Measurements from ENCODE around the gene MED8. TPM values are rescaled to one million over a fixed set of nuclear protein-coding genes. Genes with fewer than 3 reads are reported as not detected.

MED8 gene
- total and polyA plus RNA-seq, 2 of the 13 experiments (the other 11 are each of a cell fraction or from before 2014, with no cell fraction given), result 16.9 to 77.4 TPM

- TF ChIP-seq PRDM10 (CRISPR knock-in tag; IDR thresholded peaks at IDR 0.05; ENCODE audit: low read depth), result no peak
- no peak for TF ChIP-seq ZNF572 (CRISPR knock-in tag; IDR thresholded peaks at IDR 0.05)
- TF ChIP-seq ZNF484 (CRISPR knock-in tag; IDR thresholded peaks at IDR 0.05; ENCODE audit: borderline replicate concordance, low read depth), result no peak
- no peak for TF ChIP-seq SOX6 (IDR thresholded peaks at IDR 0.05)
- peak; percentile 64; the same call in 1 of the 2 replicates for TF ChIP-seq SOX6 (CRISPR knock-in tag; IDR thresholded peaks at IDR 0.05)
- TF ChIP-seq ZNF282 (IDR thresholded peaks at IDR 0.05; ENCODE audit: partially characterized antibody), result no peak
- peak; percentile 54; the same call in 1 of the 2 replicates for TF ChIP-seq GFI1 (CRISPR knock-in tag; IDR thresholded peaks at IDR 0.05; ENCODE audit: borderline replicate concordance)
- no peak for TF ChIP-seq PBX2 (CRISPR knock-in tag; IDR thresholded peaks at IDR 0.05)
- TF ChIP-seq, protein P1, sequence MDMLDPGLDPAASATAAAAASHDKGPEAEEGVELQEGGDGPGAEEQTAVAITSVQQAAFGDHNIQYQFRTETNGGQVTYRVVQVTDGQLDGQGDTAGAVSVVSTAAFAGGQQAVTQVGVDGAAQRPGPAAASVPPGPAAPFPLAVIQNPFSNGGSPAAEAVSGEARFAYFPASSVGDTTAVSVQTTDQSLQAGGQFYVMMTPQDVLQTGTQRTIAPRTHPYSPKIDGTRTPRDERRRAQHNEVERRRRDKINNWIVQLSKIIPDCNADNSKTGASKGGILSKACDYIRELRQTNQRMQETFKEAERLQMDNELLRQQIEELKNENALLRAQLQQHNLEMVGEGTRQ (IDR thresholded peaks at IDR 0.05; ENCODE audit: low read depth, low read length), result no peak
- TF ChIP-seq, protein P1 (CRISPR knock-in tag; IDR thresholded peaks at IDR 0.05; ENCODE audit: borderline replicate concordance), result no peak
- TF ChIP-seq MBNL3 (CRISPR knock-in tag; conservative IDR thresholded peaks at IDR 0.05), result no peak
- no peak for TF ChIP-seq HES4 (CRISPR knock-in tag; IDR thresholded peaks at IDR 0.05; ENCODE audit: borderline replicate concordance)
- TF ChIP-seq CHD2 (IDR thresholded peaks at IDR 0.05; ENCODE audit: low read depth, low read length), result no peak
- no peak for TF ChIP-seq FOSL2 (CRISPR knock-in tag; IDR thresholded peaks at IDR 0.05)
- TF ChIP-seq NFIC (IDR thresholded peaks at IDR 0.05; ENCODE audit: low read length), result peak; percentile 32; the same call in 1 of the 2 replicates
- peak; percentile 92 for TF ChIP-seq CEBPG (CRISPR knock-in tag; IDR thresholded peaks at IDR 0.05)
- TF ChIP-seq ARID5B (CRISPR knock-in tag; IDR thresholded peaks at IDR 0.05), result peak; percentile 36; the same call in 1 of the 2 replicates
- TF ChIP-seq, protein P2, sequence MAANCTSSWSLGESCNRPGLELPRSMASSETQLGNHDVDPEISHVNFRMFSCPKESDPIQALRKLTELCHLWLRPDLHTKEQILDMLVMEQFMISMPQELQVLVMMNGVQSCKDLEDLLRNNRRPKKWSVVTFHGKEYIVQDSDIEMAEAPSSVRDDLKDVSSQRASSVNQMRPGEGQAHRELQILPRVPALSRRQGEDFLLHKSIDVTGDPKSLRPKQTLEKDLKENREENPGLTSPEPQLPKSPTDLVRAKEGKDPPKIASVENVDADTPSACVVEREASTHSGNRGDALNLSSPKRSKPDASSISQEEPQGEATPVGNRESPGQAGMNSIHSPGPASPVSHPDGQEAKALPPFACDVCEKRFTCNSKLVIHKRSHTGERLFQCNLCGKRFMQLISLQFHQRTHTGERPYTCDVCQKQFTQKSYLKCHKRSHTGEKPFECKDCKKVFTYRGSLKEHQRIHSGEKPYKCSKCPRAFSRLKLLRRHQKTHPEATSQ (CRISPR knock-in tag; IDR thresholded peaks at IDR 0.05; ENCODE audit: borderline replicate concordance), result no peak
- TF ChIP-seq MTA3 (CRISPR knock-in tag; IDR thresholded peaks at IDR 0.05), result no peak
Observed at GRCh38 chr1:43340559-43340958, 49.0 kb downstream of the MED8 start (continued).

Data from HepG2 (cell line).